Peyer's patch (tissue), 4 donors: ENCODE measurements around the gene RABL2B. TPM values are rescaled to one million over a fixed set of nuclear protein-coding genes. Genes with fewer than 3 reads are reported as not detected.

Source experiments
- DNase-seq, 3 donors: peaks; one replicate each; pipeline ENCODE4 v3.0.0-alpha.2; 2017 to 2019
- H3K27ac ChIP-seq, 4 donors: fragments of 200-600 bp; sonication (generic); one replicate each; pipeline ENCODE4 v1.5.1; 2016 to 2019
- H3K27me3 ChIP-seq, 2 donors: fragments of 200-600 bp; sonication (generic); one replicate each; pipeline ENCODE4 v1.5.1; 2019
- H3K36me3 ChIP-seq, 3 donors: fragments of 200-600 bp; sonication (generic); one replicate each; pipeline ENCODE4 v1.5.1; 2016 to 2019
- H3K4me1 ChIP-seq, 4 donors: fragments of 200-600 bp; sonication (generic); one replicate each; pipeline ENCODE4 v1.5.1; 2016 to 2019
- H3K4me3 ChIP-seq, 4 donors: fragments of 200-600 bp; sonication (generic); 1 replicate in 3 of 4; 2 replicates in 1 of 4; pipeline ENCODE4 v1.5.1; 2016 to 2019; ENCODE audit warnings: mild to moderate bottlenecking in 1 of 4
- H3K9me3 ChIP-seq, 4 donors: fragments of 200-600 bp; sonication (generic); one replicate each; pipeline ENCODE4 v1.5.1; 2016 to 2019; ENCODE audit warnings: mild to moderate bottlenecking in 1 of 4
- CTCF ChIP-seq, 6 experiments: fragments of 450-650 bp in 4 of 6; fragments of 200-600 bp in 2 of 6; sonication (generic) in 1 of 6; IDR thresholded peaks; one replicate each; pipeline ENCODE4 v1.5.1; 2017 to 2019; ENCODE audit warnings: antibody characterized with exemption in 6 of 6, mild to moderate bottlenecking in 3 of 6, moderate library complexity in 1 of 6
- POLR2A ChIP-seq, 2 donors: fragments of 450-650 bp; IDR thresholded peaks; one replicate each; pipeline ENCODE4 v1.5.1; 2017; ENCODE audit warnings: antibody characterized with exemption in 2 of 2, mild to moderate bottlenecking in 2 of 2, moderate library complexity in 2 of 2
- total RNA-seq, 4 donors: library from RNA; depleted of rRNA; stranded (reverse); fragments of >200 nt; gene quantifications; one replicate each; pipeline ENCODE4 v1.1.0, GENCODE V29; 2016

Gene RABL2B
- total RNA-seq, 4 donors from 2014 or later = 10.2 to 41.3 (median 27.7) TPM

- H3K4me1 ChIP-seq = no peaks in the 10 kb centered on the region
- H3K36me3 ChIP-seq = no peaks in the 10 kb centered on the region
- H3K27ac ChIP-seq = no peak overlapping the region
- peaks cover 0 to 4% of the 10 kb centered on the region in 2 donors for H3K27me3 ChIP-seq
- no peaks in the 10 kb centered on the region for H3K9me3 ChIP-seq
- no peak overlapping the region for H3K4me3 ChIP-seq
- TF ChIP-seq CTCF (IDR thresholded peaks at IDR 0.05) (no peak), POLR2A (IDR thresholded peaks at IDR 0.05) (no peak)
- DNase-seq = no peak
Measured at GRCh38 chr22:50721257-50721844, 62.1 kb downstream of the RABL2B start.

DNA sequence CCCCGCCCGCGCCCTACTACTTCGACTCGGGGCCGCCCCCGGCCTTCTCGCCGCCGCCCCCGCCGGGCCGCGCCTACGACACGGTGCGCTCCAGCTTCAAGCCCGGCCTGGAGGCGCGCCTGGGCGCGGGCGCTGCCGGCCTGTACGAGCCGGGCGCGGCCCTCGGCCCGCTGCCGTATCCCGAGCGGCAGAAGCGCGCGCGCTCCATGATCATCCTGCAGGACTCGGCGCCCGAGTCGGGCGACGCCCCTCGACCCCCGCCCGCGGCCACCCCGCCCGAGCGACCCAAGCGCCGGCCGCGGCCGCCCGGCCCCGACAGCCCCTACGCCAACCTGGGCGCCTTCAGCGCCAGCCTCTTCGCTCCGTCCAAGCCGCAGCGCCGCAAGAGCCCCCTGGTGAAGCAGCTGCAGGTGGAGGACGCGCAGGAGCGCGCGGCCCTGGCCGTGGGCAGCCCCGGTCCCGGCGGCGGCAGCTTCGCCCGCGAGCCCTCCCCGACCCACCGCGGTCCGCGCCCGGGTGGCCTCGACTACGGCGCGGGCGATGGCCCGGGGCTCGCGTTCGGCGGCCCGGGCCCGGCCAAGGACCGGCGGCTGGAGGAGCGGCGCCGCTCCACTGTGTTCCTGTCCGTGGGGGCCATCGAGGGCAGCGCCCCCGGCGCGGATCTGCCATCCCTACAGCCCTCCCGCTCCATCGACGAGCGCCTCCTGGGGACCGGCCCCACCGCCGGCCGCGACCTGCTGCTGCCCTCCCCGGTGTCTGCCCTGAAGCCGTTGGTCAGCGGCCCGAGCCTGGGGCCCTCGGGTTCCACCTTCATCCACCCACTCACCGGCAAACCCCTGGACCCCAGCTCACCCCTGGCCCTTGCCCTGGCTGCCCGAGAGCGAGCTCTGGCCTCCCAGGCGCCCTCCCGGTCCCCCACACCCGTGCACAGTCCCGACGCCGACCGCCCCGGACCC is 62.9 kb downstream of the RABL2B start:
- peaks cover 0 to 4% of the 10 kb centered on the region in 2 donors for H3K27me3 ChIP-seq
- no peaks in the 10 kb centered on the region for H3K9me3 ChIP-seq
- no peak overlapping the region for H3K4me3 ChIP-seq
- H3K4me1 ChIP-seq = no peaks in the 10 kb centered on the region
- H3K27ac ChIP-seq = no peak overlapping the region
- TF ChIP-seq POLR2A (IDR thresholded peaks at IDR 0.05) (no peak), CTCF (IDR thresholded peaks at IDR 0.05) (no peak)
- DNase-seq = no peak
- H3K36me3 ChIP-seq = no peaks in the 10 kb centered on the region

- no peaks in the 10 kb centered on the region for H3K4me1 ChIP-seq
- no peaks in the 10 kb centered on the region for H3K36me3 ChIP-seq
- no peaks in the 10 kb centered on the region for H3K9me3 ChIP-seq
- TF ChIP-seq POLR2A (IDR thresholded peaks at IDR 0.05) (no peak), CTCF (IDR thresholded peaks at IDR 0.05) (no peak)
- no peak for DNase-seq
- peaks cover 0 to 4% of the 10 kb centered on the region in 2 donors for H3K27me3 ChIP-seq
- H3K27ac ChIP-seq = no peak overlapping the region
- no peak overlapping the region for H3K4me3 ChIP-seq
Measured at GRCh38 chr22:50719814-50720300, 63.6 kb downstream of the RABL2B start.

DNA sequence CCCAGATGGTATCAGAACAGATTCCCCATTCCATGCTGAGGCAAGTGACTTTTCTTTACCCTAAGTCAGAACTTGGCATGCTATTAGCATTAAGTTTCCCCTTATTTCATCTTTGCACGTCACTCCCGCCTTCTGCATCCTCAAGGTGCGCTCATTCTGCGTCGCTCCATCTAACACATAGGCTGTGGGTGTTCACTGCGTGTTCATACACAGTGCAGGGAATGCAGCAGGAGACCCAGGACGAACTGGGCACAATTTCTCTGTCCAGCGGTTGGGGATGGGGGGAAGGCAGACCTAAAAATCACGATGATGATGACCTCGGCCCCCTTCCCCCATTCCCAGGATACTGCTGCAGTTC is 65.1 kb downstream of the RABL2B start:
- H3K9me3 ChIP-seq = no peaks in the 10 kb centered on the region
- H3K4me1 ChIP-seq = no peaks in the 10 kb centered on the region
- no peak overlapping the region for H3K27ac ChIP-seq
- H3K4me3 ChIP-seq = no peak overlapping the region
- no peak for DNase-seq
- H3K36me3 ChIP-seq = no peaks in the 10 kb centered on the region
- TF ChIP-seq CTCF (IDR thresholded peaks at IDR 0.05) = no peak
- no peak for TF ChIP-seq POLR2A (IDR thresholded peaks at IDR 0.05)
- H3K27me3 ChIP-seq = peaks cover 0 to 4% of the 10 kb centered on the region in 2 donors

- no peak overlapping the region for H3K4me3 ChIP-seq
- H3K4me1 ChIP-seq = no peaks in the 10 kb centered on the region
- no peaks in the 10 kb centered on the region for H3K36me3 ChIP-seq
- peaks cover 0 to 4% of the 10 kb centered on the region in 2 donors for H3K27me3 ChIP-seq
- TF ChIP-seq CTCF (IDR thresholded peaks at IDR 0.05) (no peak), POLR2A (IDR thresholded peaks at IDR 0.05) (no peak)
- no peaks in the 10 kb centered on the region for H3K9me3 ChIP-seq
- H3K27ac ChIP-seq = no peak overlapping the region
- no peak for DNase-seq
Measured at GRCh38 chr22:50717709-50718351, 65.6 kb downstream of the RABL2B start.

Other genes starting within 250 kb of the RABL2B start
- 1 to 10 TPM in 1 of 4 donors, not detected in 3; 1.1 TPM for gene KLHDC7B, start 237.7 kb downstream of the RABL2B start, total RNA-seq
- not detected for gene SYCE3, start 220.7 kb downstream of the RABL2B start, total RNA-seq
- gene CPT1B, start 205.2 kb downstream of the RABL2B start, total RNA-seq = 100 to 1,000 TPM in 1 of 4 donors, 10 to 100 TPM in 3; 51.2 to 133 (median 56.5) TPM
- 100 to 1,000 TPM; 111 to 278 (median 156) TPM for gene CHKB, start 200.8 kb downstream of the RABL2B start, total RNA-seq
- gene MAPK8IP2, start 182.8 kb downstream of the RABL2B start, total RNA-seq = 1 to 10 TPM in 1 of 4 donors, under 1 TPM in 2, not detected in 1; 0.66 to 1.2 (median 0.83) TPM
- gene ARSA, start 155.5 kb downstream of the RABL2B start, total RNA-seq = 100 to 1,000 TPM in 3 of 4 donors, 10 to 100 TPM in 1; 84.2 to 130 (median 124) TPM
- 10 to 100 TPM in 2 of 4 donors, 1 to 10 TPM in 2; 2.8 to 36.3 (median 10.8) TPM for gene SHANK3, start 110.8 kb downstream of the RABL2B start, total RNA-seq
- not detected for gene ACR, start 45.4 kb downstream of the RABL2B start, total RNA-seq